Measurements from ENCODE around the gene GRAP. TPM values are rescaled to one million over a fixed set of nuclear protein-coding genes. Genes with fewer than 3 reads are reported as not detected.
"Not testable (repeated sequence)": the region's sequence is repeated elsewhere in the genome, so short reads cannot be mapped to it uniquely, and the experiment has no call there.

GRAP gene
- total RNA-seq, 1 donor from 2014 or later = 8.1 TPM

DNA sequence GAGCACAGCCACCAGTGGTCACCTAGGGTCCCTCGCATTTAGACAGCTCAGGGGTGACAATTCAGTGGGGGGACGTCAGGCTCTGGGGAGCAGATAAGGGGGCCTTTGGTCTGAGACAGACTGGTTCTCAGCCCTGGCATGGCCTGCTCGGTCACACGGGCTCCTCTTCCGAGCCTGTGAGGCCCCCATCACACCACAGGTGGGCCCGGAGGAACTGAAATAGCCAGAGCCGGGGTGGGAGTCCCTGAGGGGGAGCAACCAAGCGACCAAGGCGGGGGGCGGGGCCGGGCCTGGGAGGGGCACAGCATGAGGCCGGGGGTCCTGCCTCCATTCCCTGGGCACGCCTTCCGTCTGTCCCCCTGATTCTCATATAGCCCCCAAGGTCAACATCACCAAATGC is 4.4 kb downstream of the GRAP start:
- DNase-seq = not testable (repeated sequence)

DNA sequence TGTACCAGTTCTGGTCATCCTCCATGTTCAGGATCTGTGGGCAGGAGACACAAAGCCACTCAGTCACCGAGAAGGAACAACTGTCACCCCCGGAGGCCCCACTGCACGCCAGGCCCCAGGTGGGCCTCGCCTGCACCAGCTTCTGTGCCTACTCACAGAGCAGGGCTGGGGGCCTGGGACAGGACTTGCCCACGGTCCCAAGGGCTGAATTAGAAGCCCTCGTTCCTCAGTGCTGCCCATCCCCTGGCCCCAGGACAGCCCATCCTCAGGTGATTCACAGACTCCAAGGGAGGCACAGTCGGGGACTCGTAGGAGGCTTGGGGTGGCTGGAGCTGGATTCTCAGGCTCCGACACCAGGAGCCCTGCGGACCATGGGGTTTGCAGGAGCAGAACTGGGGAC is 4.9 kb downstream of the GRAP start:
- not testable (repeated sequence) for DNase-seq

DNA sequence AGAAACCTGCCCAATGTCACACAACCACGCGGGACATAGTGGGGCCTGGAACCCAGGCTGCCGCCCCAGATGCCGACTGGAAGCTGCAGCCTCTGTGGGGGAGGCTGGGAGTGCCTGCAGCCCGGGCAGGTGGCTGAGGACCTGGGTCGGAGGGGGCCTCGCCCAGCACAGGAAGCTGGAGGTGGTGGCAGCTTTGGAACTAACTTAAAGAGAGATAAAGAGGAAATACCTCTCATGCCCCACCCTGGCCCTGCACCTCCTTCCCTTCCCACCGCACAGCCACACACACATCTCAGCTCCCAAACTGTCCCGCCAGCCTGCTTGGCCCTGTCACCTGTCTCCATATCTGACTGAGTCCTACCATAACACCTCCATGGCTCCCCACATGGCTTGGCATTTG is 6.4 kb downstream of the GRAP start:
- not testable (repeated sequence) for DNase-seq

DNA sequence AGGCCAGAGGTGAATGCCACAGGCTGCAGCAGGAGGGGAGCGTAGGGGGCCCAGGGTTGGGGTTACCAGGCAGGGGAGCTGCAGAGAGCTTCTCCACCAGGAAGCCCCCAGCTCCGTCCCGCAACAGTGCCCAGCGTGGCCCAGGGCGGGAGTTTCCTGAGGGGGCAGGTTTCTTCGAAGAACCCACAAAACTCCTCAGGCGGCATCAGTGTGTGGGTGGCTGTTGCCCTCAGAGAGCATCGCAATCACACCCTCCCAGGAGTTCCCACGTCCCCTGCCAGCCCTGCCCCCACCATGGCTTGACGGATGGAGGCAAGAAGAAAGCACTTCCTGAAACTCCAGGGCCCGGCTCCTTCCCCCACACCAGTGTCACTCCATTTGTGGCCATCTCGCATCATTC is 8.0 kb downstream of the GRAP start:
- not testable (repeated sequence) for DNase-seq

DNA sequence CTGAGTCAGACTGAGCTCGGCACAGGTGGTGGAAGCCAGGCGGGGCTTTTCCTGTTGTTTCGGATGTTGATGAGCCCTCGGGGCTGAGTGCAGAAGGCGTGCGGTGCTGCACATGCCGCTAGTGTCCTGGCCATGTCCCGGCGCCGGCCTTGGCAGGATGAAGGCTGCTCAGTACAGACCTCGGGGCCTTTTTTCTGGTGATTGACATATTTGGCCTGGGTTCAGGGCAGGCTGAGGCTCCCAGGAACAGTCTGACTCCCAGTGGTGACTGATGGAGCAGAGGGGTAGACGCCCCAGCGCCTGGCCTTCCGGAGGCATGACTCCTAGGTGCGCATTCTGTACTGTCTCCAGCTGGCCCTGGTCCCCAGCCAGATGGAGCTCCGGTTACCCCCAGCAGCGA is 8.8 kb downstream of the GRAP start:
- DNase-seq = not testable (repeated sequence)

DNA sequence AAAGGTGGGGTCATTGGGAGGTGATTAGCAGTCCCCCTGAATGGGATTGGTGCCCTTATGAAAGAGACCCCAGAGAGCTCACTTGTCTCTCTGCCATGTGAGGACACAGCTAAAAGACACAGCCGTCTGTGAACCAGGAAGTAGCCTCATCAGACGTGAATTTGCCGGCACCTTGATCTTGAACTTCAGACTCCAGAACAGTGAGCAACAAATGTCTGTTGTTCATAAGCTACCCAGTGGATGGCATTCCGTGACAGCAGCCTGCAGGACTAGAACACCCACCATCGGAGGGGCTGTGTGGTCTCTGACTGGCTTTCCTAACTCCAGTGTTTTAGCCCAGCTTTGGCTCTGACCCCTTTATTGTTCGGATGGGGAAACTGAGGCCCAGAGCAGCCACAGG is 9.2 kb downstream of the GRAP start:
- DNase-seq = not testable (repeated sequence)

DNA sequence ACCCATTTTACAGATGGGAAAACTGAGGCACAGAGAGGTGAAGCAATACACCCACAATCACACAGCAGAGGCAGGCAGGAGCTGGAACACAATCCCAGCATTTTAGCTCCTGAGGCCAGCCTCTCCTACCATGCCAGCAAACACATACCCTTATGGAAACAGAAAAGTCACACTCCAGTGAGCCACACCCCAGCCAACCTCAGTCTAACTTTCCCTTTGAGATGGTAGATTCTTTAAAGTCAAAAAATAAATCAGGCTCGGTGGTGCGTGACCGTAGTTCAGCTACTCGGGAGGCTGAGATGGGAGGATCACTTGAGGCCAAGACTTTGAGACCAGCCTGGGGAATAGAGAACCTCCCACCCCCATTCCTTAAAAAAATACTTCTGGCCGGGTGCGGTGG is 10.6 kb downstream of the GRAP start:
- not testable (repeated sequence) for DNase-seq

DNA sequence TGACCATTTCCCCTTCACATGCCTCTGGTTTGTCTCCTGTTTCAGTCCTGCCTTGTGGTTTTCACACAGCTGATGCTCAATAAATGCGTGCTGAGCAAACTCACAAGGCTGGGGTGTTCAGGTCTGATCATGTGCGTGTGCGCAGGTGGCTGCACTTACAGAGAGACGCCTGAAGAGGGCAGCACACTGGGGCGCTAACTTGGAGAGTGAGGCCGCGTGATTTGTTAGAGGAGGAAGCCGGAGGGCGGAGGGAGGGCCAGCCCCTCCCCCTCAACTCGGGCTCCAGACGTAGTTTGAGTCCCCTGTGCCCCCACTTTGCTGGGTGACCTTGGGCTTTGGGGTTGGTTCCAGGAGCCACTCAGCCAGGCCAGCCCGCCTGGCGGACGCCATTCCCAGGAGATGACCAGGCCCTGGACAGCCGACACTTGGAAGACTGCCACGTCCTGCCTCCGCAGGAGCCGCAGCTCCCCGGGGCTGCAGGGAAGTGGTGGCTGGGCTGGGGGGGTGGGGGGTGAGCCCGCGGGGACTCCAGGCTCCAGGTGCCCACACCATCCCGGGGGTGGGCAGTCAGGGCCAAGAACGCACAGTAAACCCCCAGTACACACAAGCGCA is 14.3 kb downstream of the GRAP start:
- not testable (repeated sequence) for DNase-seq

DNA sequence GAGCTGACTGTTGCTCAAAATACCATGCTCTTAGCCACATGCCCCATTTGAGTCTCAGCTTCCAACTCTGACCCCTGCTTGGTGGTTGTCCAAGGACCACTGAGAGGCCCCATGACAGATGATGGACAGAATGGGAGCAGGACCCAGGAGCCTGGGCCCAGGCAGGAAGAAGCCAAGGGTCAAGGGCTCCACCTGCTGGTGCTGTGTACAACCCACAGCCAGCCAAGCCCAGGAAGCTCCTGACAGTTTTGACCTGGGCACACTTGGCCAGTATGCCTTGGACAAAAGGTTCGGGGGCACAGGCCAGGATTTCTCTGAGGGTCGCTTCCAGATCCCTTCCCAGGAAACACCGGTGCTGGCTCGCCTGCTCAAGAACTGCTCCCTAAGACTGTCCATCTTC is 15.0 kb downstream of the GRAP start:
- not testable (repeated sequence) for DNase-seq

DNA sequence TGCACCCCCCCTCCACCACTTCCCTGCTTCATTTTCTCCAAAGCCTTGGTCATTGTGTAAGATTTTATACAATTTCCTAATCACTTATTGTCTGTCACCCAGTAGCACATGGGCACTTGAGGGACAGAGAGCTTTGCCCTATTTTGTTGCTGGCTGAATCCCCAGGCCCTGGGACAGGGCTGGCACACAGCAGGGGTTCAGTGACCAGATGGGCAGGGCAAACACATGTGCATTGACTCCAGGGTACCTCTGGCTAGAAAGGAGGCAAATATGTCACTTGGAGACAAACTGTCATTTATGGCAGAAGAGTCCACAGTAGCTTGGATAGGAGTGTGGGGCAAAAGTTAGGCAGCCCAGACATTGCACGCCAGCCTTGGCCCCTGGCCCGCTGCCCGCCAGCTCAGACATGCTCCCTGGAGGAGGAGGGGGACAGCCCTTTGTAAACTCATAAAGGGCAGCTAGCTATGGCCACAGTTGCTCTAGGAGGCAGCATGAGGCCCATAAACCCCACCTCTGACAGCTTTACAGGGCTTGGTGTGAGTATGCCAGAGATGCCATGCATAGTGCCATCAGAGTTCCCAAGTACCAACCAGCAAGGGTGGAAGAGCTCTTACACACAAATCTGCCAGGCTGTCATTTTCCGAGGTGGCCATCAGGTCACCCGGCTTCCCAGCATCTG is 15.8 kb downstream of the GRAP start:
- not testable (repeated sequence) for DNase-seq

DNA sequence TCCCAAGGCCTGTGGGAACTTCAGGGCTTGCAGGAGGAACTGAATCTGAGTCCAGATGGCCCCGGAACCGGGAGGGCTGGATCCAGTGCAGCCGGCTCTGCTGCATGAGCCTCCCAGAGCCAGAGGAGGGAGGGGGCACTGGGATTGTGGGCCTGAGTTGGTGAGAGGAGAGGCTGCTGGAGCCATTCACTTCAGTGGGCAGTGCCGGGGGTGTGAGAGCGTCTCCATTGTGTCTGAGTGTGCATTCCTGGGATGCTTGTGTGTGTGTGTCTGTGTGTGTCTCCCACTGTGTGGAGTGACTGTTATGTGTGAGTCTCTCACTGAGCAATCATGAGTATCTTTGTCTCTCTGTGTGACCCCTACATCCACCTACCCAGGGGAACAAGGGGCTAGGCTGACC is 17.0 kb downstream of the GRAP start:
- not testable (repeated sequence) for DNase-seq

DNA sequence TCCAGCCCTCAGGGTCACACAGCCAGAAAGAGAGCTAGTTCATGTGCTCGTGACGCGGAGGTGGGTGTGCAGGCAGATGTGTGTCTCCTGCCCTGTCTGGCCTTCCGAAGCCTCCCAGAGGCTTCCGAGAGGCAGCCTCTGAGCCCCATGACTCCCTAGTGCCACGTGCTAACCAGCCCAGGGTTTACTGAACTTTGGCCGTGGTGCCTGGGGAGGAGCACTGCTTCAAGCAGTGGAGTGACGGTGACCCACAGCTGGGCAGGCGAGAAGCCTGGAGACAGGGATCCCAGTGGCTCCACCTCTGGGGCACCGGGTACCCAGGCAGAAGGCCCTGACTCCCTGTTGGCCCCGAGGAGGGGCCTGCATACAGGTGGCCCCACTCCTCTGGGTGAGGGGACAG is 18.1 kb downstream of the GRAP start:
- DNase-seq = not testable (repeated sequence)

DNA sequence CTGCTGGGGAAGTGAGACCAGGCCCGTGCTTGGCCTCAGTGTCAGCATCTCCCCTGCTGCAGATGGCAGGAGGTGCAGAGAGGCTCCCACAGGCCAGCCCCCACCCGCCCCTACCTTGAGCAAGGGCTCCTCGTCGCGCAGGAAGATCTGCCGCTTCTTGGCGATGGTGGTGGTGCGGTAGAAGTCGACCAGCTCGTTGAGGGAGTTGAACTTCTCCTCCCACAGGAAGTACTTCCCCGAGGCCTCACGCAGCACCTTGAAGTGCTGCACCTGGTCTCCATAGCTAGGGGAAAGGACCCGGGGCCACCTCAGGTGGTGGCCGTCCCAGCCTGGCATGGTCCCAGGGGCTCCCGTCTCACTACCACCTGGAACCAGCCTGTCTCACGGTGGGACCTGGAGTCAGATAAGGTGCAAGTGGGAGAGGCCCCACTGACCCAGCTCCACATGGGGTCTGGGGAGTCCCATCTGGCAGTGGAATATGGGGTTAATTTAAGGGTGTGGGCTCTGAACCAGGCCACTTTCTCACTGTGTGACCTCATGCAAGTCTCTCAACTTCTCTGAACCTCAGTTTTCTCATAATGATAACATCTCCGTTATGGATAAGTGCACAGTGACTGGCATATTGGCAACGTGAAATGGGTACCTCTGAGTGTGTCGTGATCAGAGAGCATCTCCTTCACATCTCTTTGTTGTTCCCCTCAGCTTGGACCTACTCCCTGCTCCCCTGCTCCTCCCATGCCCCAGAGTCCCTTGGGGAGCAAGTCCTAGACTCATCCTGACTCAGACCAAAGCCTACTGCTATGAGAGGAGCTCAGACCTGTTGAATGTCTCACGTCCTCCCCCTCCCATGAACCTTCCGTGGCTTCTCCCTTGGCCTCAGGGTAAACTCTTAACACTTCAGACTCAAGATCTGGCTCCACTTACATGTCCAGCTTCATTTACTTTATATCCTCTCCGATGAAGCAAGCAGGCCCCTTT is 22.4 kb downstream of the GRAP start:
- no peak for DNase-seq

DNA sequence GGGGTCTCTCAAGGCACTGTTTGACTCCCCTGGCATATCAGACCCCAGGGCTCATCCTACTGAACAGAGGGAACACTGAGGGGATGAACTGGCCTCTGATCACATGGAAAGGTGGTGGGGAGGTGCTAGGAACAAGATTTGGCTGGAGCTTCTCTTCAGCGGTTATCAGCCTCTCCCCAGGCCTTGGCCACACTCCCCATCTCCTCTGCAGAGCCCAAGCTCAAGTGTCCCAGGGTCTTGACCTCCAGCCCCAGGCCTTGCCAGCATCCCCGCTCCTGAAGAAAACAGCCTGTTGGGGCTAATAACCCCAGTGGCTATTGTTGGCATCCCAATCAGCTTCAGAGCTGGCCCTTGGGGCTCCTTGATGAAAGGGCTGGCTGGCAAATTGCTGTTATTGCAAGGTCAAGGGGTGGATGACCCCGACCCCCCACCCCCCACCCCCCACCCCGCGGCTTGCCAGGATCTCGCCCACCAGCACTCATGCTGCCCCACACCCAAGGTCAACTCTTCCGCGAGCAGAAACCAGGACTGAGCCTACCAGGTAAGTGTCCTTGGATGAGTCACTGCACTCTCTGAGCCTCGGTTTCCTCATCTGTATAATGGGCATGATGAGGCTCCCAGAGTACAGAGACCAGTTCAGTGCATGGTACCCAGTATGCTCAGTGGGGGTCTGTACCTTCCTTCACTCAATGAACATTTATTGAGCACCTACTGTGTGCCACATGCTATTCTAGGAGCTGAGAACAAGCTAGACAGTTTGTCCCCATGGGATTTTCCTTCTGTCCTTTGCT is 23.4 kb downstream of the GRAP start:
- no peak for DNase-seq

DNA sequence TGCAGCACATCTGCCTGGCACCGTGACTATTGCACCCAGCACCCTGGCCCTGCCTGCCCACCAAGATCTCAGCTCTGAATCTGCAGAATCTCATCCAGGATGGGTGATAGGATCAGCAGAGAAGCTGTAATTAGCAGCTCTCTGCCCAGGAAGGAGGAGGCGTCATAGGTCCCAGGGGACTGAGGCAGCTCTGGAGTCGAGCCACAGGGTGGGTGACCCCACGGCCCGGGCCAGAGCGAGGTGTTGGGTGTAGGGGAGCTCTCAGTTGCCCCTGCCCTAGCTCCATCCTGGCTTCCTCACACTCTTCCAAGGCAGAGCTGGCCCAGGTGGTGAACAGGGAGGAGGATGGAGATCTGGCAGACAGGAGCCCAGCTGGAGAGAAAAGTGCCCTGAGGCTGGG is 24.0 kb downstream of the GRAP start:
- no peak for DNase-seq

DNA sequence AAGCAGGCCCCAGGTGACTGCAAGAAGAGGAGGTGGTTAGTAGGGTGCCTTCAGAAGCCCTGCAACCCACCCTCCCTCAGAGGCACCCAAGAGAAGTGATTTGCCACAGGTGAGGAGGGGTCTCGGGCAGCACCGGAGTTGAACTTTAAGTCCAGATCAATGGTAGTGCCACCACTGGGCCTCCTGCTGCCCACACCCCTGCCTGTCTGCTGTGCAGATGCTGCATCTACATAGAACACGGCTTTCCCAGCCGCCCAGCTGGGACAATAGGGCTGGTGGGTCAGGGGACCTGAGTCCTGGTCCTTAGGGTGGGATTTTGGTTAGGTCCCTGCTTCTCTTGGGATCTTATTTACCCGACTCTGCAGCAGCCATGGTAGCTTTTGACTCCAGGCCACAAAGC is 24.6 kb downstream of the GRAP start:
- DNase-seq = no peak

DNA sequence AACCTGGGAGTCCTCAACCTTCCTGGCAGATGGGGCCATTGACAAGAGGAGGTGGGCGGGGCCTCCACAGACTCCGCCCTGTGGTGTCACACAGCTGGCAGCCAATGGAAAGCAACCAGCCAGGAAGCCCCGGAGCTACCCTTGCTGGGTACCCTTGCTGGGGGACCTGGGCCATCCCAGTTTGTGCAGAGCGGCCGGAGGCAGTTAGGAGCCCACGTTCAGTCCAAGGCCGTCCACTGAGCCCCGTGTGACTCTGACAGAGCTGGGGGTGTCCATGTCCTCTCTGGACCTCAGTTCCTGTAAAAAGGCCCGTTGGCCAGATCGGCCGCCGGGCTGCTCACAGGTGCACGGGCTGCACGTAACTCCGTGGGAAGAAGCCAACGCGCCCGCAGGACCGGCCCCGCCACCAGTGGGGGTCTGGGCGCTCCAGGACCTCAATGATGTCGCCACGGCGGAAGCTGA is 25.1 kb downstream of the GRAP start:
- DNase-seq = no peak

DNA sequence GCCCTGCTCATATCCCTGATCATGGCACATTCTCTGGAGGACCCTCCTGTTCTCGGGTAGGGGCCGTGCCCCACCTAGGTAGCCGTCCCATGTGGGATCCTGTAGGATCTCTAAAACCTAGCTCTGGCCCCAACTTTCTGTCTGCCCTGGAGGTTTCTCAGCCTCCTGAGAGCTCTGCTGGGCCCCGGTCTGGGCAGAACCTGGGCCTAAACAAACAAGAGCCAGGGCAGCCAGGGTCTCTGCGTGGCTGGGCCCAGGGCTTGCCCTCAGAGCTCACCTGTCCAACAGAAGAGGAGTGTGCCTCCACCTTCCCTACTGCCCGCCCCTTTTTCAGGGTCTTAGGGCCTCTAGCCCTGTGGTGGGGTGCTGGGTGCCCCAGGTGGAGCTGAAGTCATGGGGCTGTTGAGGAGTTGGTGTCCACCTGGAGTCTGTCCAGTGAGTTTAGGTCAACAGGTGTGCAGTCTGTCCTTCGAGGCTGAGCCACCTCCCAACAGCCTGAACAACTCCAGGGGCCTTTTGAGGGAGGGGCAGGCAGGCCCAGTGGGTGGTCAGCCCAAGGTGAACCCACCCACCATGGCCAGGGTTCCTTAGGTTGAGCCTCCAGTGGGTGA is 25.6 kb downstream of the GRAP start:
- not testable (repeated sequence) for DNase-seq

DNA sequence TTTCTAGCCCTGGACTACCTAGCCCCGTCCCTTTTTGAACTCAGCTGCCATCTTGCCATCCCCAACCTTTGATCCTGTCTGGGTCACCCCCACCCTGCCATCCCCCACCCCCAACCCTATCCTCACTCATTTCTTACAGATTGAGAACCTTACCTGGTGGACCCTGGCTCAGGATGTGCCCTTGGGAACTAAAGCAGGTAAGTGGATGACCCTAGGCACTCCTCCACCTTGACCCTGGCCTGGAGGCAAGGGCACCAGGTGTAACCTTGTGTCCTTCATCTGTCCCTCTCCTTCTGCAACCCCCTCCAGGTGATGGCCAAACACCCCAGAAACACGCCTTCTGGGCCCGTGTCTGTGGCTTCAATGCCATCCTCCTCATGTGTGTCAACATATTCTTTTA is 26.7 kb downstream of the GRAP start:
- no peak for DNase-seq

DNA sequence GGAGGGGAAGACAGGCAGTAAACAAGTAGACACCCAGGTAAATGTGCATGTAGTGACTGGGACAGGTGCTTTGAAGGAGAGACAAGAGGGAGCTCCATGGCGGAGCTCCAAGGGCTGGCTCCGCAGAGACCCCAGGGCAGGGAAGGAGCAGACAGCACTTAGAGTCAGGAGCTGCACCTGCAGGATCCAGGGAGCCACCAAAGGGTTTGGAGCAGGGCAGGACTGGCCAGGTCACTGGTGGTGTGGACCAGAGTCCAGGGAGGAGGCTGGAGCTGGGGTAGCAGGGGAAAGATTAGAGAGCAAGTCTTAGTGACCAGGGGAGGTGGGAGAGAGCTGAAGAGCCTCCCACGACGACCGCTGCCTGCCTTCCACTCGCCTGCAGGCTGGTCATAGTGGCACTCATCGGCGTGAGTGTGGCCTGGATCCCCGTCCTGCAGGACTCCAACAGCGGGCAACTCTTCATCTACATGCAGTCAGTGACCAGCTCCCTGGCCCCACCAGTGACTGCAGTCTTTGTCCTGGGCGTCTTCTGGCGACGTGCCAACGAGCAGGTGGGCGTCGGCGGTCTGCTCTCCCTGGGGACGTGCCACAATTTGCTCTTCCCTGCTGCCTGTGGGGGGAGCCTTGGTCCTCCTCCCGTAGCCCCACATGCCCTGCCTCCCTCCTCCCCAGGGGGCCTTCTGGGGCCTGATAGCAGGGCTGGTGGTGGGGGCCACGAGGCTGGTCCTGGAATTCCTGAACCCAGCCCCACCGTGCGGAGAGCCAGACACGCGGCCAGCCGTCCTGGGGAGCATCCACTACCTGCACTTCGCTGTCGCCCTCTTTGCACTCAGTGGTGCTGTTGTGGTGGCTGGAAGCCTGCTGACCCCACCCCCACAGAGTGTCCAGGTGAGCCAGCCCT is 27.5 kb downstream of the GRAP start:
- peak; percentile 24 for DNase-seq

DNA sequence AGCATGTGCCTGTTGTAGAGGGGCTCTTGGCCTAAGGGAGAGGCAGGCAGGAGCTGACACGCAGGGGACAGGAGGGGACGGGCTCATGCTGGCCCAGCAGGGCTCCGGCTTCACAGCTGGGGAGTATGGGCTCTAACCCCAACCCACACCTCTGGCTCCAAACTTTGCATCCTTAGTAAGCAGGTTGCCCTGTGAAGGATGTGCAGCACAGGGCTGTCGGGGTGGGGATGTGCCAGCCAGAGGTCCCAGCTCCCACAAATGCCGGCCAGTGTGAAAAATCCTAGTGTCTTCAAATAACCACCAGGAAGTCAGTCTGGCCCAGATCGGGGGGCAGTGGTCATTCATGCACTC is 28.2 kb downstream of the GRAP start:
- DNase-seq = no peak

Data from tongue (tissue), 2 donors.